Jurkat, Clone E6-1 (cell line): Measurements from ENCODE around the gene EVPLL.
"Not testable (repeated sequence)": the region's sequence is repeated elsewhere in the genome, so short reads cannot be mapped to it uniquely, and the experiment has no call there.

Experiments
- DNase-seq: peaks from one replicate; pipeline ENCODE4 v3.0.0-alpha.2; 2011; ENCODE audit warnings: low read depth, low spot score
- H3K4me3 ChIP-seq: 2 replicates; pipeline ENCODE4 v1.5.1; 2011; ENCODE audit warnings: mild to moderate bottlenecking, low read length, control low read depth, moderate library complexity

The EVPLL gene

DNA sequence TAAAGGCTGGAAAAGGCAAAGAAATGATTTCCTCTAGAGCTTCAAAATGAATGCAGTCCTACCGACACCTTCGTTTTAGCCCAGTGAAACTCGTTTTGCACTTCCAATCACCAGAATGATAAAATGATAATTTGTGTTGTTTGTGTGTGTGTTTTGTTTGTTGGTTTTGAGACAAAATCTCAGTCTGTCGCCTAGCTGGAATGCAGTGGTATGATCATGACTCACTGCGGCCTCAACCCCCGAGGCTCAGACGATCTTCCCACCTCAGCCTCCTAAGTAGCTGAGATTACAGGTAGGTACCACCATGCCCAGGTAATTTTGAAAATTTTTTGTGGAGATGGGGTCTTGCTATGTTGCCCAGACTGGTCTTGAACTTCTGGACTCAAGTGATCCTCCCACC, 3.4 kb upstream of the EVPLL start:
- DNase-seq, result no peak
- H3K4me3 ChIP-seq, result no peak overlapping the region

DNA sequence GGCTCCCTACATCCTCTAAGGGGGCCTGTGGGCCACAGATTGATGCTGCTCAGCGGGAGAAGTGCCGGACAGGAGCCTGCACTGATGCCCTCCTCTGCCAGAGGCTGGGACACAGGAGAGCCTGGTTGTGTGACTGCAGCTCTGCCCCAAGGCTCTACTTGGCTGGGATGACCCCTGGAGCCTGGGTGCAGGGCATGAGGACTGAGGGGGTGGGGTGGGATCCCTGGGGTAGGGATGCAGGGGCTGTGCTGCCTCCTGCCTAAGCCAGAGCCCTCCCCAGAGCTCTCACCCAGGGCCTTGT, 577 bp downstream of the EVPLL start:
- DNase-seq, result no peak
- H3K4me3 ChIP-seq, result no peak overlapping the region

DNA sequence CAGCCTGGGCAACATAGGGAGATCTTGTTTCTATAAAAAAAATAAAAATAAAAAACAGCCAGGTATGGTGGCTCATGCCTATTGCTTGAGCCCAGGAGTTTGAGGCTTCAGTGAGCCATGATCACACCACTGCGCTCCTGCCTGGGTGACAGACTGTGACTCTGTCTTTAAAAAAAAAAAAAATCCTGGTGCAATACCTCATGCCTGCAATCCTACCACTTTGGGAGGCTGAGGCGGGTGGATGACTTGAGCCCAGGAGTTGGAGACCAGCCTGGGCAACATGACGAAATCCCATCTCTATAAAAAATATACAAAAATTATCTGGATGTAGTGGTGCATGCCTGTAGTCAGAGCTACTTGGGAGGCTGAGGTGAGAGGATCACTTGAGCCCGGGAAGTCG, 1.0 kb downstream of the EVPLL start:
- not testable (repeated sequence) for H3K4me3 ChIP-seq, DNase-seq

DNA sequence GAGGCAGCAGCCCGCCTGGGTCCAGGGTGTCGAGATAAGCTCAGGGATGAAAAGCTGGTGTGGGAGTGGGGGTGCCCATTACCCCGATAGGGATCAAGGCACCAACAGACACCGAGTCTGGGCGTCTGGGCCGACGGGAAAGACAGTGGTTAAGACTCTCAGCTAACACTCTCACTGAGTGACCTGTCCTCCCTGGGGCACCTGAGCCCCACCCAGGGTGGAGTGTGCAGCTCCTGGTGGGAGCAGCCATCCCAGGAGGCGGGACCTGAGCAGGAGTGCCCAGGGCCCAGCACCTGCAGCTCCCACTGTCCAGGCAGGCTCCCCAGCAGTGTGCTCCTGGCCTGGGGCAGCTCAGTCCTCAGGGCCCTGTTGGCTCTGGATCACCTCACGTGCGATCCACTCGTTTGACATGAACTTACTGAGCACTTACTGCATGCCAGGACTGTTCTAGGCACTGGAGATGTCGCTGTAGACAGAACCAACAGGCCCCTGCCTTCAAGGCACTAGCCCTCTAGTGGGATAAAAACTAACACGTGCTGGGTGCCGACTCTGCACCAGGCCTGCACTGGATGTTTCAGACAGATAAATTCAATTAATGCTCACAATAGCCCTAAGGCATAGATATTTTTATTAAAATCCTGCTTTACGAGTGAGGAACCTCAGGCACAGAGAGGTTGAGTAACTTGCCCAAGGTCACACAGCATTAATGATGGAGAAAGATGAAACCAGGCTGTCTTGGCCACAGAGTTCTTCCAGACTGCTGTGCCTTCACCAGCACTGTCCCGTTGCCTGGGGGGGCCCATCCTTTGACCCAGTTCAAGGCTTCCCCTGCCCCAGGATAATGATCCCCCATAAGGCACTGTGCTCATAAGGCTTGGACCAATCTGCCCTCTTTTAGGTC, 1.9 kb downstream of the EVPLL start:
- H3K4me3 ChIP-seq, result no peak overlapping the region
- DNase-seq, result no peak

DNA sequence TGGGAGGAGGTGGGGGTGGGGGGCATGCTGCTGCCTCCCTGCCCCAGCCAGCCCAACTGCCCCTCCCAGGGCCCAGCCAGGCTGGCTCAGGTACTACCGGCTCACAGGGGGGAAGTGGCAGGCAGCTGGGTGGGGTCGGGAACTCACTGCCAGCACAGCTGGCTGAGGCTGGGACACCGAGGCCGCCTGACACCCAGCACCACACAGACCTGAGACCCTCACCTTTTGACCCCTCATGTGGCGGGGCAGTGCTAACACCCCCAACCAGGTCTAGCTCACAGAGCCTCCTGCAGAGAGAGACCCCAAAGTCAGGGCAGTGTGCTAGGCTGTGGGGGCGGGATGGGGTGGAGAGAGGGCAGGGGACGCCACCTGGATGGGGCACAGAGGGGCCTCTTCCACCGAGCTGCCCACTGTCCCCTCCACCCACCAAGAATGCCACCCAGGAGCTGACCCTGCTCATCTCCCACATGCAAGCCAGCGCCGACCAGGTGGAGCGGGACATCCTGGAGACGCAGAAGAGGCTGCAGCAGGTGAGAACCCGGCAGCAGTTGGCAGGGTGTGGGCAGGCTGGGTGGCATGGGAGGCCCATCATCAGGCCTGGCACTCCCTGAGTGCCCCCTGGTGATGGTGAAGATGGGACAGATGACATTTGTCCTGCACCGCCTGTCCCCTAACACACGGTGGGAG, 3.0 kb downstream of the EVPLL start:
- no peak overlapping the region for H3K4me3 ChIP-seq
- no peak for DNase-seq

DNA sequence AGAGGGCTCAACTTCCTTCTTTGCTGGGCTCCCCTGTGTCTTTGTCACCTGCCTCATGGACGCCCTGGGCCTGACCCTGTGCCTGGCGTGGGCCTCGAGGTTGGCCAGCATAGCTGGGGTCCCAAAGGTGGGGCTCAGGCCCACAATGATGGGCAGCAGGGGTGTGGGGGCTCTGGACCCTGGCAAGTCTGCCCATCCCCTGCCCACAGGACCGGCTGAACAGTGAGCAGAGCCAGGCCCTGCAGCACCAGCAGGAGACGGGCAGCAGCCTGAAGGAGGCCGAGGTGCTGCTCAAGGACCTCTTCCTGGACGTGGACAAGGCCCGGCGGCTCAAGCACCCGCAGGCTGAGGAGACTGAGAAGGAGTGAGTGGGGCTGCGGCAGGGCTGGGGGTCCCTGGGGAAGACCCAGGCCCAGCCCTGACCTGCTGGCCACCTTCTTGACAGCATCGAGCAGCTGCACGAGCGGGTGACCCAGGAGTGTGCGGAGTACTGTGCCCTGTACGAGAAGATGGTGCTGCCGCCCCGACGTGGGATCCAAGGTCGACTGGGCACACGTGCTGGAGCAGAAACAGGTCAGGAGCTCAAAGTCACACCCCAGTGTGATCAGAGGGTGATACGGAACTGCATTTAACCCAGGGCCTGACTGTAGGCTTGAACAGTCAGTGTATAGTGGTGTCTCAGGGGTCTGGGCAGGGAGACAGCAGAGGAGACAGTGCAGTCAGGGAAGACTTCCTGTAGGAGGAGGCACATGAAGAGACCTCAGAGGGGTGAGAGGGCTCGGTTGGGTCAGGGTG, 3.8 kb downstream of the EVPLL start:
- no peak overlapping the region for H3K4me3 ChIP-seq
- DNase-seq, result no peak

DNA sequence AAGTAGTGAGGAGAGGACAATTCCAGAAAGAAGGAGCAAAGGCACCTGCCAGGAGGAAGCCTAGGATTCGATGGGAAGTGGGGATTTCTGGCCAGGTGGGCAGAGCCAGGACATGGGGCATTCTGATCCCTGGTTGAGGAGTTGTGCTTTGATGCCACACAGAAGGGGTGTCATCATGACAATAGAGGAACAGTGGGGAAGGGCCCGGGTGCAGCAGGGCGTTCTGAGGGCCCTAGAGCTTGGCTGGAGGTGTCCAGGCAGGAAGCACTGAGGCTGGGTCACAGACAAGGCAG, 4.3 kb downstream of the EVPLL start:
- no peak for DNase-seq
- H3K4me3 ChIP-seq, result no peak overlapping the region

DNA sequence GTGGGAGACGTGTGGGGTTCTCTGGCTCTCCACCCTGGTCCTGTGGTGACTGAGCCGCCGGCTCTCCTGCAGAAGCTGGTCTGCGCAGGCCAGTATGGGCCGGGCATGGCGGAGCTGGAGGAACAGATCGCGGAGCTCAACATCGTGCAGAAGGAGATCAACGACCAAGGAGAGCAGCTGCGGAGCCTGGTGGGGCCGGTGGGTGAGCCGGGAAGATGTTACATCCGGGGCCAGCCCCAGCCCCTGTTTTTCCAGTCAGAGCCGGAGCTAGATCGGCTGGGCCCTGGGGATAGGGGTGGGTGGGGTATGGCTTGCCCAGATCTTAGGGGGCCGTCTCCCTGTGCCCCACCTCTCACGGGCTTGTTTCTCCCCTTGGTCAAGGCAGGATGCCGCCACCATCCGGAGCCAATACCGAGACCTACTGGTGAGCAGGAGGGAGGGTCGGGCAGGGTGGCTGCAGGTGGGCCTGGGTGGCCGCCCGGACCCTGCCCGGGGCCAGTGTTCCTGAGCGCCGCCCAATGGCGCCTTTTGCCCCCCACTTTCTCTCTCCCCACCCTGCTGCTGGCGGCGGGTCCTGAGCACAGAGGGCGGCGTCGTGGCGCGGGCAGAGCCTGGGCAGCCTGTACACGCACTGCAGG, 5.0 kb downstream of the EVPLL start:
- no peak overlapping the region for H3K4me3 ChIP-seq
- no peak for DNase-seq

DNA sequence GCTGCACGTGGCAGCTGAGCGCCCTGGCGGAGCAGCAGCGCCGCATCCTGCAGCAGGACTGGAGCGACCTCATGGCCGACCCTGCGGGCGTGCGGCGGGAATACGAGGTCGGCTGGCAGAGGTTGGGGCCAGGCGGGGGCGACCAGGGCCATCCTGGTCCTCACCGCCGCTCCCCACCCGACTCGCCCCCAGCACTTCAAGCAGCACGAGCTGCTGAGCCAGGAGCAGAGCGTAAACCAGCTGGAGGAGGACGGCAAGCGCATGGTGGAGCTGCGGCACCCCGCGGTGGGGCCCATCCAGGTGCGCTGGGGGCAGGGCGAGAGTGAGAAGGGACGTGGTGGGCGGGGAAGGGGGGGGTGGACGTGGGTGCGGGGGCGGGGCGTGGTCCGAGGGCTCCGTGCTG, 5.5 kb downstream of the EVPLL start:
- DNase-seq, result peak; percentile 55
- H3K4me3 ChIP-seq, result not testable (repeated sequence)

DNA sequence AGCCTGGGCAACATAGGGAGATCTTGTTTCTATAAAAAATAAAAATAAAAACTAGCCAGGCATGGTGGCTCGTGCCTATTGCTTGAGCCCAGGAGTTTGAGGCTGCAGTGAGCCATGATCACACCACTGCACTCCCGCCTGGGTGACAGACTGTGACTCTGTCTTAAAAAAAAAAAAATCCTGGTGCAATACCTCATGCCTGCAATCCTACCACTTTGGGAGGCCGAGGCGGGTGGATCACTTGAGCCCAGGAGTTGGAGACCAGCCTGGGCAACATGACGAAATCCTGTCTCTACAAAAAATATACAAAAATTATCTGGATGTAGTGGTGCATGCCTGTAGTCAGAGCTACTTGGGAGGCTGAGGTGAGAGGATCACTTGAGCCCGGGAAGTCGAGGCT, 6.7 kb downstream of the EVPLL start:
- H3K4me3 ChIP-seq, DNase-seq: not testable (repeated sequence)

DNA sequence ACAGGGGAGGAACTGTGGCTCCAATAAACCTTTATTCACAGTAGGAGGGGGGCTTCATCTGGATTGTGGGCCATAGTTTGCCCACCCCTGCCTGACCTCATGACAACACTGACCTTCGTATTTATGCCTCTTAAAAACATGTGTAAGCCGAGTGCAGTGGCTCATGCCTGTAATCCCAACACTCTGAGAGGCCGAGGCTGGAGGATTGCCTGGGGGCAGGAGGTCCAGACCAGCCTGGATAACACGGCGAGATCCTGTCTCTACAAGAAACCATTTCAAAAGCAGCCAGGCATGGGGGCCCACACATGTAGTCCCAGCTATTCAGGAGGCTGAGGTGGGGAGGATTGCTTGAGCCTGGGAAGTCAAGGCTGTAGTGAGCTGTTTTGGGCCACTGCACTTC, 10.0 kb downstream of the EVPLL start:
- not testable (repeated sequence) for H3K4me3 ChIP-seq, DNase-seq

DNA sequence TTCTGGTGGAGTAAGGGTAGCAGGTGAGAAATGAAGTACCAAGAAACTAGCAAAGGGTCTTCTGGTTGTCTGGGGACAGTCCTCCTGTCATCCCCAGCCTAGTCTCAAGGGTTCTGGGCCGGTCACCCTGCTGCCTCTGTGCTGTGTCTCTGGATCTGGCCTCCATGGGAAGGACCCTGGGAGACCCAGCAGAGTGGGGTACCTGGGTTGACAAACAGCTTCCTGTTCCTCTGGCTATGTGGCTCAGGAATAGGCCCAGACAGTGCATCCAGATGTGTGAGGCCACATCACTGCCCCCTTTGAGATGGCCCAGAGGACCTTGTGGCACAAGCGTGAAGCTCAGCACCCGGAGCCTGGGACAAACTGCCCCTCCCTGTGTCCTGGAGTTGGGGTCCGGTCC, 10.7 kb downstream of the EVPLL start:
- DNase-seq, H3K4me3 ChIP-seq: not testable (repeated sequence)

DNA sequence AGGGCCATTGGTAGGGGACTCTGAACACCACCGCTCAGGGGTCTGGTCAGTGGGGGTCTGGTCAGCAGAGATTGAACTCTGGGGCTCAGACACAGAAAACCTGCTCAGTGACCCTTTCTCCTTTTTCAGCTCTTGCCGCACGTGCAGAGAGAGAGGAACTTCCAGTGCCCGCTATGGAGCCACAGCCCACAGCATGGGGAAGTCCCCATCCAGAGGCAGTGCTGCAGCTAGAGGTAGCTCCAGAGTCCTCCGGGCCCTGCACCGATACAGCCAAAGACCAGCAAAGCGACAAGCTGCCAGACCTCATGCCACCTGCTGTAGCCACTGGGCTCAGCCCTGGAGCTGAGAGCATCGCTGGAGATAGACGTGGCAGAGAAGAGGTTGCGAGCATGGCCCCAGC, 11.2 kb downstream of the EVPLL start:
- DNase-seq, H3K4me3 ChIP-seq: not testable (repeated sequence)

DNA sequence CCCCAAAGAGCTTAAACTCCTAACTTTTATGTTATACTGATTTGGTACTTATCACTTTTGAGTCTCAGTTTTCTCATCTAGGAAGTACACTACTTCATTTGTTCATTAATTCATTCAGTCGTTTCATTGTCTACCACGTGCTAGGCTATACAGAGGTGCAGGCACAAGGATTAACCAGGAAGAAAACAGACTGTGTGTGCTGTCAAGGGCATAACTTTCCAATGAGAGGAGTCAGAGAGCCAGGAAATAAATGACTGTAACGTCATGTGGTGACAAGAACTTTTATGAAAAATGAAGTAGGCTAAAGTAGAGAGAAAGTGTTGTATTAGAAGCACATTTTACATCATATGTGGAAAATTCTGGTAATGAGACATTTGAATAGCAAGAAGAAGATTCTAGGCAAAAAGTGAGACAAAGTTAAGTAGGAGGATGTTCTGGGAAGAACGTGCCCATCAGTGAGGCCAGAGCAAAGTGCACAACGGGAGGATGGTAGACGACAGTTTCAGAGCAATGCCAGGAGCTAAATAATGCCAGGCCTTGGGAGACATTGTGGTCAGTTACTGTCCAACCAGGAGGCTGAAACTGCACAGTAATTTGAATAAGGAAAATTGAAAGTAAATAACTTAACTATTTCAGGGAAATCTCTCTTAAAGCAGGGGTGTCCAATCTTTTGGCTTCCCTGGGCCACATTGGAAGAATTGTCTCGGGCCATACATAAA, 24.5 kb downstream of the EVPLL start:
- not testable (repeated sequence) for DNase-seq, H3K4me3 ChIP-seq

DNA sequence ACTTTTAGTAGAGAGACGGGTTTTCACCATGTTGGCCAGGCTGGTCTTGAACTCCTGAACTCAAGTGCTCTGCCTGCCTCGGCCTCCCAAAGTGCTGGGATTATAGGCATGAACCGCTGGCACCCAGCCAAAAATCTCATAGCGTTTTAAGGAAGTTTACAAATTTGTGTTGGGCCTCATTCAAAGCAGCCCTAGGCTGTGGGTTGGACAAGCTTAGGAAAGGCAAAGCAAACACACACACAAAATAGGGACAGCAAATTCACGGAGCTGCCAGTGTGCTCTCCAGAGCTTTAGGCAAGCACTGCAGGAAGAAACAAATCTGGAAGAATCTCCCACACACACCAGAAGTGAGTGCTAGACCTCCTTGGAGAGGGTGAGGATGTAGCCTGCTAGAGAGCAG, 25.6 kb downstream of the EVPLL start:
- not testable (repeated sequence) for H3K4me3 ChIP-seq, DNase-seq

DNA sequence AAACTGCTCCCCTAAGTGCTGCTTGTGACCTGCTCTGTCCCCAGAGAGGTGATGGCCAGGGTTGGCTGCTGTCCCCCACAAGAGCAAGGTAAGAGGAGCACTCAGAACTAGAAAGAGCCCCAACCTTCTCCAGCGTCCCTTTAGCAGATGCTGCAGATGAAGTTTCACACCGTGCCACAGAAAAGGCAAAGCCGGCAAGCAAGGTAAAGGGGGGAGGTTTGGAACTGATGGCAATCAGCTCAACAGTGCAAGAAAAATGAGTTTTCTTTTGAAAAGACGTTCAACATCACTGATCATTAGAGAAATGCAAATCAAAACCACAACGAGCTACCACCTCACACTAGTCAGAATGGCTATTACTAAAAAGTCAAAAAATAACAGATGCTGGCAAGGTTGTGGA, 26.0 kb downstream of the EVPLL start:
- H3K4me3 ChIP-seq, DNase-seq: not testable (repeated sequence)

DNA sequence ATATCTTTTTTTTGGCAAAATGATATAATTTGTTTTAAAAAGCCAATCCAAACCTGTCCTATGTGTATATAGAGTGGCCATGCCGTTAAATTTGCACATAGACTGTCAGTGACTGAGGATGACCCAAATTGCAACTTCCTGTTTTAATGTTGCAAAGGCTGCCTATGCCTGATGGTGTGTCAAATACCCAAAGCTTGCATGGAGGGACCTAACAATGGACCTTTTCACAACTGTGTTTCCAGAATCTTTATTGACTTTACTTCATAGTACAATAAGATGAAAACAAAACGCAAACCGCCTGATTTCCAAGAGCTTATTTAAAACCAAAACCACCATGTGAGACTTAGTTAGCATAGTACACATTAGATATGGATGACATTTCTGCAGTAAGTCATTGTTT, 31.3 kb downstream of the EVPLL start:
- not testable (repeated sequence) for DNase-seq

DNA sequence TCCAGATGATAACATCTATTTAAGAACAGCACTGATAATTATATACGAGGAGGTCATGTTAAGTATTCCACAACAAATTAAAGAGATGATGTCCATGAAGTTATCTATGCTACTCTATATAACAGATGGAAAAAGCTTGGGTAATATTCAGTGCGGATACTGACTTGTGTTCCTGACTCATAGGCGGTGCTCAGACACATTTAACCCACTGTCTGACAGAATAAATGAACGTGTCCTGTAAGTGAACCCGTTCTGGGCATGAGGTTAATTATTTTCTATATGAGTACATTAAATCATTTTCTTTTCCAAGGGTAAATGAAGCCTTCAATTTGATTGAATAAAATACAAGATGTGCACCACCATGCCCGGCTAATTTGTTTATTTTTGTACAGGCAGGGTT, 31.7 kb downstream of the EVPLL start:
- DNase-seq, H3K4me3 ChIP-seq: not testable (repeated sequence)

More for the DNA sequence above, 31.3 kb downstream of the EVPLL start:
- H3K4me3 ChIP-seq, result not testable (repeated sequence)

DNA sequence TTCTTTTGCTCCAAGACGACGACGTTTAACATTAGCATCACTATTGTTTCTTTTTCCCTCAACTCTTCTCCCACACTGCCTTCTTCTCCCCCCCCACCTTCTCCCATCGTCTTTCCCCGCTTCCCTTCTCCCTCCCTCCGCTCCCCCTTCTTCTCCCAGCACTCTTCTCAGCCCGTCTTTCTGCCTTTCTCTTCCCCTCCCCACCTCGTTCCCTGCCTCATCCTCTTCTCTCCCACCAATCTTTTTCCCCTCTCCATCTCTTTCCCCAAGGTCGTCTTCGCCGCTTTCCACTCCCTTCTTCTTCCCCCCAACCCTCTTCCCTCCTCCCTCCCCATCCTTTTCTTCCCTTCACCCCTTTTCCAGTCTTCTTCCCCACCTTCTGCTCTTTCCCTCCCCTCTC, 33.2 kb downstream of the EVPLL start:
- not testable (repeated sequence) for DNase-seq
- H3K4me3 ChIP-seq, result peak overlapping the region; percentile 63
